ENCODE data around the gene MICAL2. TPM values are rescaled to one million over a fixed set of nuclear protein-coding genes. Genes with fewer than 3 reads are reported as not detected.

Gene MICAL2
- total and polyA plus RNA-seq, 8 donors, result 4.8 to 38.8 (median 26.5) TPM

DNA sequence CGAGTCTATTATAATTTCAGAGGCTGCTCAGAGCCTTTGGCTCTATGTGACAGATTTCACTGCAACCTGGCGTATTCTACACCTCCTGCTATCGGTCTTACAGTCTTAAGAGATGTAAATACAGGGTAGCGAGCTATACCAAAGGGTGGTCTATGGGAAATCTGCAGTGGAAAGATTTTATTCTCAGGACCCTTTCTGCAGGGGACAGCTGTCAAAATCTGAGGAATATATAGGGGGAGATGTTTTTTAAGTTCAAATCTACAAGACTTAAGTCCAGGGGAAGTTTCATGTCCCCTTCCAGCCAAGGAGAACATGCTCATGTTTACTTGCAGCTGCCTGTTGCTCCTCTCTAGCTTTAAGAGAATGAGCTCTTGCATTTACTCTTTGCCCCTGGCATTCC is 62.7 kb downstream of the MICAL2 start:
- intact Hi-C loops (cut with DNase I), result no loop called here

DNA sequence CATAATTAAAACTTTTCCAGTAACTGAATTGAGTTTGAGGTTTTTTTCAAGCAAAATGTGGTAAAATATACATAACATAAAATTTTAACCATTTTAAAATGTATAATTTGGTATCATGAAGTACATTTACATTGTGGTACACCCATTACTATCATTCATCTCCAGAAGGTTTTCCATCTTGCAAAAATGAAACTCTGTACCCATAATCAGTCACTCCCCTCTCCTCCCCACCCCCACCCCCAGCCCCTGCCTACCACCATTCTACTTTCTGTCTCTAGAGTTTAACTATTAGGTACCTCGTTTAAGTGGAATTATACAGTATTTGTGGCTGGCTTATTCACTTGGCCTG is 63.7 kb downstream of the MICAL2 start:
- no peak for TF ChIP-seq CTCF (IDR thresholded peaks at IDR 0.05)
- no peak for ATAC-seq
- DNase-seq, result no peak
- intact Hi-C loops (cut with DNase I), result no loop called here
- Histone ChIP-seq H3K36me3 (no peaks in the 10 kb centered on the region), H3K27ac (no peak overlapping the region), H3K4me3 (no peak overlapping the region), H3K4me1 (peaks cover 0 to 4% (median 0%) of the 10 kb centered on the region in 3 donors), H3K27me3 (no peaks in the 10 kb centered on the region), H3K9me3 (no peaks in the 10 kb centered on the region)
- no peak for FAIRE-seq
- 53 to 68% methylated on average over 1 of the region's 1 CpG for WGBS, 2 donors

More for the DNA sequence above, 62.7 kb downstream of the MICAL2 start:
- no peak for TF ChIP-seq CTCF (IDR thresholded peaks at IDR 0.05)
- Histone ChIP-seq H3K9me3 (no peaks in the 10 kb centered on the region), H3K4me3 (no peak overlapping the region), H3K27me3 (no peaks in the 10 kb centered on the region), H3K36me3 (no peaks in the 10 kb centered on the region), H3K4me1 (no peaks in the 10 kb centered on the region), H3K27ac (no peak overlapping the region)
- 89 to 93% methylated on average over 4 of the region's 4 CpGs for WGBS, 2 donors
- ATAC-seq (no peak), FAIRE-seq (no peak), DNase-seq (no peak)

GRCh38 chr11:12174477-12175143 is 64.2 kb downstream of the MICAL2 start:
- 92 to 96% methylated on average over 3 of the region's 3 CpGs for WGBS, 2 donors
- no peak overlapping the region for H3K27ac ChIP-seq
- FAIRE-seq (no peak), DNase-seq (no peak), ATAC-seq (no peak)
- H3K4me1 ChIP-seq, result peaks cover 0 to 4% (median under 1%) of the 10 kb centered on the region in 3 donors
- TF ChIP-seq CTCF (IDR thresholded peaks at IDR 0.05), result no peak
- H3K36me3 ChIP-seq, result no peaks in the 10 kb centered on the region
- no peaks in the 10 kb centered on the region for H3K9me3 ChIP-seq
- H3K4me3 ChIP-seq, result no peak overlapping the region
- H3K27me3 ChIP-seq, result no peaks in the 10 kb centered on the region
- intact Hi-C loops (cut with DNase I), result no loop called here

DNA sequence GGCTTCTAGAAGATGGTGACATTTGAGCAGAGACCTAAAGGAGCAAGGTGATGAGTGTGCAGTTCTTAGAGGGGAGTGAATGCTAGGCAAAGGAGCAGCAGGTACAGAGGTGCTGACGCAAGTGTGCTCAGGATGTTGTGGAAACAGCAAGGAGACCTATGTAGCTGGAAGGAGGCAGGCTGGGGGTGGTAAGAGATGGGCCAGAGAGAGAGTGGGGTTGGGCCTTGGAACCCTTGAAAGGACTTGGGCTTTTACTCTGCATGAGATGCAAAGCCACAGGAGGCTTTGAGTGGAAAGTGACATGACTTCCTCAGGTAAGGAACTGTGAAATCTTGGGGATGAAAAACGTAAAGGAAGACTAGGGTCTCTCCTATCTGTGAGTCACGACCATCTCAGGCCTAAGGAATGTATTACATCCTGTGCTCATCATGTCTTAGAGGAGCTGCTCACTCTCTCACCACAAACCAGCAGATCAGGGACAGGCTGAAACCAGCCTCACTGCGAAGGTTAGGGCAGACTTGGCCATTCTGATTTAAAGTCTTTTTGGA is 65.4 kb downstream of the MICAL2 start:
- ATAC-seq (no peak), FAIRE-seq (no peak), DNase-seq (no peak)
- Histone ChIP-seq H3K27me3 (no peaks in the 10 kb centered on the region), H3K4me3 (no peak overlapping the region), H3K27ac (no peak overlapping the region), H3K36me3 (no peaks in the 10 kb centered on the region), H3K4me1 (peaks cover 0 to 8% (median 4%) of the 10 kb centered on the region in 3 donors), H3K9me3 (no peaks in the 10 kb centered on the region)
- no peak for TF ChIP-seq CTCF (IDR thresholded peaks at IDR 0.05)
- intact Hi-C loops (cut with DNase I), result no loop called here
- WGBS, 2 donors, result 39 to 79% methylated on average over 4 of the region's 4 CpGs

DNA sequence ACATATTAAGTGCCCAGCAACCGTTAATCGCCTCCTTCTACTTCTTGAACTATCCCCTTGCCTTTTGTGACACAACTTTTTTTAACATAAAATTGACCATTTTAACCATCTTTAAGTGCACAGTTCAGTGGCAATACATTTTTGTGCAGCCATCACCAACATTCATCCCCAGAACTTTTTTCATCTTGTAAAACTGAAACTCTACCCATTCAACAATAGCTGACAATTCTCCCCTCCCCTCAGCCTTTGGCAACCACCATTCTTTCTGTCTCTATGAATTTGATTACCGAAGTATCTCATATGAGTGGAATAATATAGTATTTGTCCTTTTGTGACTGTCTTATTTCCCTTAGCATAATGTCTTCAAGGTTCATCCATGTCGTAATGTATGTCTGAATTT is 66.0 kb downstream of the MICAL2 start:
- FAIRE-seq, result no peak
- ATAC-seq, result no peak
- no peaks in the 10 kb centered on the region for H3K9me3 ChIP-seq

More for the DNA sequence above, 66.0 kb downstream of the MICAL2 start:
- no peak overlapping the region for H3K27ac ChIP-seq
- peaks cover 0 to 8% (median 4%) of the 10 kb centered on the region in 3 donors for H3K4me1 ChIP-seq
- H3K4me3 ChIP-seq, result no peak overlapping the region
- intact Hi-C loops (cut with DNase I), result no loop called here
- H3K36me3 ChIP-seq, result no peaks in the 10 kb centered on the region
- no peaks in the 10 kb centered on the region for H3K27me3 ChIP-seq
- DNase-seq, result no peak
- WGBS, 2 donors, result 95 to 97% methylated on average over 4 of the region's 4 CpGs
- TF ChIP-seq CTCF (IDR thresholded peaks at IDR 0.05), result no peak
